Measurements from ENCODE around the gene EVI5.

- no peak for TF ChIP-seq POLR2A (IDR thresholded peaks at IDR 0.05; ENCODE audit: low read depth, low read length)
- no peak for TF ChIP-seq POLR2AphosphoS5 (IDR thresholded peaks at IDR 0.05; ENCODE audit: low read depth, low read length)
Measured at GRCh38 chr1:92764116-92764515, 20.8 kb downstream of the EVI5 start.
